ENCODE measurements around the gene CDKN1A.
A peak's percentile ranks its signal among the peaks of the same experiment; 100 is the strongest.
"Not testable (repeated sequence)": the region's sequence is repeated elsewhere in the genome, so short reads cannot be mapped to it uniquely, and the experiment has no call there.

Gene CDKN1A

DNA sequence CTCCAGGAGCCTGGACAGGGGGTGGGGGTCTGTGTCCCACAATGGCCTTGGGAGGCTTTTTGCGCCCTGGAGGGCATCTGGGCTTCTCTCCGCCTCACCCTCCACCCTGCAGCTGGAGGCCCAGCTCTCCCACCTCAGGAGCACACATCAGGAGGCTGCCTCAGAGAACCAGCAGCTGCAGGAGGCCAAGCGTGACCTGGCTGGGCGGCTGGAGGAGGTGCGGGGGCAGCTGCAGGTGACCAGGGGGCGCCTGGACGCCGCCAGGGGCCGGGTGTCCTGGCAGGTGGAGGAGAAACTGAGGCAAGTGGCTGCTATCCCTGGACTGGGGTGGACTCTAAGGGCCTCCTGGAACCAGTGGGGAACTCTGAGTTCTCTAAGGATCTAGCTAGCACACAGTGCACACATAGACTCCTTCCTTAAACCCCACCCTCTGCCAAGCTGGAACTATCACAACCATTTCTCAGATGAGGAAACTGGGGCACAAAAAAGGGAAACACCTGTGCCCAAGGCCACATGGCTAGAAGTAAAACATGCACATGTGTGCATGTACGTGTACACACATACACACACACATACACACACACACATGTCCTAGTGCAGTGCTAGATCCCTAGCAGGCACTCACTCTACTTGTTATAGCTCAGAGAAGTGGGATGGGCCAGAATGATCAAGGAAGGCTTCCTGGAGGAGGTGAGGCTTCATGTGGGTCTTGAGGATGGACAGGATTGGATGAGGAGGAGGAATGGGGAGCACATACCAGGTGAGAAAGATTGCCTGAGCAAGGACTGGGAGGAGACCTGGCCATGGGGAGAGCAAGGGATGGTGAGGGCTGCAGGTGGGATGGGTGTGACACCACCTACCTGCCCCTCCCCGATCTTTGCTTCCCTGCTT lies 42.0 kb downstream of the CDKN1A start:
- H3K4me3 ChIP-seq (ENCODE audit: low read depth, low read length), result no peak overlapping the region
- no peak for TF ChIP-seq CTCF (conservative IDR thresholded peaks at IDR 0.05; ENCODE audit: low read depth, low read length)
- no peak for DNase-seq (ENCODE audit: low read depth)

- no peak for TF ChIP-seq CTCF (conservative IDR thresholded peaks at IDR 0.05; ENCODE audit: low read depth, low read length)
- no peak overlapping the region for H3K4me3 ChIP-seq (ENCODE audit: low read depth, low read length)
These were observed 43.0 kb downstream of the CDKN1A start for GRCh38 chr6:36721369-36722140.

DNA sequence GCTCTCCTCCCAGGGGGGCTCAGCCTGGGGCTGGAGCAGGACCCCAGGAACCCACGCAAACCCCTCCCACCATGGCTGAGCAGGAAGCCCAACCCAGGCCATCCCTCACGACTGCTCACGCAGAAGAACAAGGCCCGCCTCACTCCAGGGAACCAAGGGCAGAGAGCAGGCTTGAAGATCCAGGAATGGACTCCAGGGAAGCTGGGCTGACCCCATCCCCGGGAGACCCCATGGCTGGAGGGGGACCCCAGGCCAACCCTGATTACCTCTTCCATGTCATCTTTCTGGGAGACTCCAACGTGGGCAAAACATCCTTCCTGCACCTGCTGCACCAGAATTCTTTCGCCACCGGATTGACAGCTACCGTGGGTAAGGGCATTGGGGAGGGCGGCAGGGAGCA lies 43.9 kb downstream of the CDKN1A start:
- no peak for DNase-seq (ENCODE audit: low read depth)
- no peak overlapping the region for H3K4me3 ChIP-seq (ENCODE audit: low read depth, low read length)
- TF ChIP-seq CTCF (conservative IDR thresholded peaks at IDR 0.05; ENCODE audit: low read depth, low read length), result no peak

More at GRCh38 chr6:36721369-36722140, 43.0 kb downstream of the CDKN1A start:
- no peak for DNase-seq (ENCODE audit: low read depth)

GRCh38 chr6:36722879-36723278 lies 44.4 kb downstream of the CDKN1A start:
- no peak for DNase-seq (ENCODE audit: low read depth)
- no peak overlapping the region for H3K4me3 ChIP-seq (ENCODE audit: low read depth, low read length)
- no peak for TF ChIP-seq CTCF (conservative IDR thresholded peaks at IDR 0.05; ENCODE audit: low read depth, low read length)

DNA sequence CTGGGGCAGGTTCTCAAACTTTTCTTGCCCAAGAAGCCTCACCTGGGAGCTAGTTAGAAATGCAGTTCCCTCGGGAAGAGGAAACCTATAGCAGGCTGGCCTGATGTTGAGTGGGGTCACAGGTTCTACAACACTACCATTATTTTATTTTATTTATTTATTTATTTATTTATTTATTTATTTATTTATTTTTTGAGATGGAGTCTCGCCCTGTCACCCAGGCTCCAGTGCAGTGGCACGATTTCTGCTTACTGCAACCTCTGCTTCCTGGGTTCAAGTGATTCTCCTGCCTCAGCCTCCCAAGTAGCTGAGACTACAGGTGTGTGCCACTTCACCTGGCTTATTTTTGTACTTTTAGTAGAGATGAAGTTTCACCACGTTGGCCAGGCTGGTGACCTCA lies 45.5 kb downstream of the CDKN1A start:
- not testable (repeated sequence) for H3K4me3 ChIP-seq (ENCODE audit: low read depth, low read length); DNase-seq (ENCODE audit: low read depth)

DNA sequence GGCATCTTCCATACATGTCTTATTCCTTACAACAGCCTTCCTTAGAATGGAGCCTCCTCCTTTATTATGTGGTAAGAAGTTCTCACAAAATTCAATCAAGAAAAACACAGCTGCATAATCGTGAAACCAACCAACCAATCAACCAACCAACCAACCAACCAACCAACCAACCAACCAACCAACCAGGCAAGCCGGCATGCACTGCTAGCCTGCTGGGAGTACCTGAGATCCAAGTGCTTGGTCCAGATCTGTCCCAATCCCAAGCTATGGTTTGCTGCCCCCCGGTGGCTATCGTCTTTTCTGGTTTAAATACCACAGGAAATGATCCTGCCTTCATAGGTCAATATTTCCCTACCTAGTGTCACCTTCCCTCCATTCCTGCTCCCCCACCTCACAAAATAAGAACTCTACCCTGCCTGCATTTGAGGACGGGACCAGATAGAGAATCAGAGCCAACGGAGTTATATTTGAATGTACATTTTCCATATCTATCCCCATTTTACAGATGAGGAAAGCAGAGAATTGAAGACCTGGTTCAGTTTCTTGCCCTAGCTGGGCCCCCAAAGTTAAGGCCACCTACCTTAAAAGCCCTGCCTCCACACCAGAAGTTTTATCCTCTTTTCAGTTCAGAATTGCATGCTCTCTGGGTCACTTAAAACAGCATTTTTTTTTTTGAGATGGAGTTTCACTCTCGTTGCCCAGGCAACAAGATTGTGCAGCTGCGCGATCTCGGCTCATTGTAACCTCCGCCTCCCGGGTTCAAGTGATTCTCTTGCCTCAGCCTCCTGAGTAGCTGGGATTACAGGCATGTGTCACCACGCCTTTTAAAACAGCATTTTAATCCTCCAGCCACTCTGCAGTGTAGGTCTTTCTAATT lies 46.2 kb downstream of the CDKN1A start:
- peak; percentile 78 for DNase-seq (ENCODE audit: low read depth)
- TF ChIP-seq CTCF (conservative IDR thresholded peaks at IDR 0.05; ENCODE audit: low read depth, low read length), result peak; percentile 81
- H3K4me3 ChIP-seq (ENCODE audit: low read depth, low read length), result no peak overlapping the region

DNA sequence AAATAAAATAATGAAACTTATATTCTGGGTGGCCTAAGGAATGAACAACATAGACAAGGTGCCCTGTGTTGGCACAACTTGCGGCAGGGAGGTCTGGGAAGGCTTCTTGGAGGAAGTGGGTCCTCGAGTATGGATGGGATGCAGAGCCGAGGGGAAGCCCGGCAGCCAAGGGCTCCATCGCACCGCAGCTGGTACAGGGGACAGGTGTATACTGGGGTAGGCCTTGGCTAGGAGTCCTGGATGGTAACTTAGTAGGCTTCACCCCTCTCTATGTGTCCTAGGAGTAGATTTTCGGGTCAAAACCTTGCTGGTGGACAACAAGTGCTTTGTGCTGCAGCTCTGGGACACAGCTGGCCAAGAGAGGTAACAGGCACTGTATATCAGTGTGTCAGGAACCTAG lies 47.1 kb downstream of the CDKN1A start:
- H3K4me3 ChIP-seq (ENCODE audit: low read depth, low read length), result no peak overlapping the region
- no peak for TF ChIP-seq CTCF (conservative IDR thresholded peaks at IDR 0.05; ENCODE audit: low read depth, low read length)
- DNase-seq (ENCODE audit: low read depth), result no peak

All from choroid plexus epithelial cell (primary cell).